ENCODE data around the gene OAT.

DNA sequence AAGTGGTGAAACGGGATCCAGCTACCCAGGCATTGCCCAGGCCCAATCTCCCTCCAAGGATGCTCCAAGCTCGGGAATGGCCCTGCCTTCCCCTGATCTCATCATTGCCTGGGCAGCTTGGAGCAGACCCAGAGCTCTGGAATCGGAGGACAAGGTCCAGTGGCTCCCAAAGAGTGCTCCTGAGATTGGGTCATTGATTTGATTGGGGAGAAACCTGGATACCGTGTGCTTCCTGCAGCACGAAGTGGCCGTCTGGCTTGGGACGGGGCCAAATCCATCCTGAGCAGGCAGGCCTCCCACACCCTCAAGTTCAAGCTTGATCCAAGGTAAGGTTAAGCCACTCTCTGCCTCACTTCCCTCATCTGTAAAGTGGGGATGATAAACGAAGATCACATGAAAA is 69.9 kb downstream of the OAT start:
- TF ChIP-seq YY1 (IDR thresholded peaks at IDR 0.05; ENCODE audit: low read depth) (no peak), SIN3A (IDR thresholded peaks at IDR 0.05; ENCODE audit: borderline replicate concordance, low read depth, low read length) (no peak), TCF12 (IDR thresholded peaks at IDR 0.05) (no peak), CTCF (IDR thresholded peaks at IDR 0.05) (no peak), RAD21 (IDR thresholded peaks at IDR 0.05; ENCODE audit: low read length) (no peak), TEAD4 (IDR thresholded peaks at IDR 0.05; ENCODE audit: borderline replicate concordance, insufficient read depth) (no peak), TAF1 (IDR thresholded peaks at IDR 0.05; ENCODE audit: borderline replicate concordance, low read depth, low read length) (no peak), MXI1 (IDR thresholded peaks at IDR 0.05; ENCODE audit: low read depth, low read length) (no peak), MAX (IDR thresholded peaks at IDR 0.05; ENCODE audit: low read depth) (no peak), RCOR1 (IDR thresholded peaks at IDR 0.05; ENCODE audit: low read length) (no peak), MEF2A (IDR thresholded peaks at IDR 0.05; ENCODE audit: borderline replicate concordance, low read depth) (no peak)
- TF ChIP-seq, protein P1, sequence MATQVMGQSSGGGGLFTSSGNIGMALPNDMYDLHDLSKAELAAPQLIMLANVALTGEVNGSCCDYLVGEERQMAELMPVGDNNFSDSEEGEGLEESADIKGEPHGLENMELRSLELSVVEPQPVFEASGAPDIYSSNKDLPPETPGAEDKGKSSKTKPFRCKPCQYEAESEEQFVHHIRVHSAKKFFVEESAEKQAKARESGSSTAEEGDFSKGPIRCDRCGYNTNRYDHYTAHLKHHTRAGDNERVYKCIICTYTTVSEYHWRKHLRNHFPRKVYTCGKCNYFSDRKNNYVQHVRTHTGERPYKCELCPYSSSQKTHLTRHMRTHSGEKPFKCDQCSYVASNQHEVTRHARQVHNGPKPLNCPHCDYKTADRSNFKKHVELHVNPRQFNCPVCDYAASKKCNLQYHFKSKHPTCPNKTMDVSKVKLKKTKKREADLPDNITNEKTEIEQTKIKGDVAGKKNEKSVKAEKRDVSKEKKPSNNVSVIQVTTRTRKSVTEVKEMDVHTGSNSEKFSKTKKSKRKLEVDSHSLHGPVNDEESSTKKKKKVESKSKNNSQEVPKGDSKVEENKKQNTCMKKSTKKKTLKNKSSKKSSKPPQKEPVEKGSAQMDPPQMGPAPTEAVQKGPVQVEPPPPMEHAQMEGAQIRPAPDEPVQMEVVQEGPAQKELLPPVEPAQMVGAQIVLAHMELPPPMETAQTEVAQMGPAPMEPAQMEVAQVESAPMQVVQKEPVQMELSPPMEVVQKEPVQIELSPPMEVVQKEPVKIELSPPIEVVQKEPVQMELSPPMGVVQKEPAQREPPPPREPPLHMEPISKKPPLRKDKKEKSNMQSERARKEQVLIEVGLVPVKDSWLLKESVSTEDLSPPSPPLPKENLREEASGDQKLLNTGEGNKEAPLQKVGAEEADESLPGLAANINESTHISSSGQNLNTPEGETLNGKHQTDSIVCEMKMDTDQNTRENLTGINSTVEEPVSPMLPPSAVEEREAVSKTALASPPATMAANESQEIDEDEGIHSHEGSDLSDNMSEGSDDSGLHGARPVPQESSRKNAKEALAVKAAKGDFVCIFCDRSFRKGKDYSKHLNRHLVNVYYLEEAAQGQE (IDR thresholded peaks at IDR 0.05; ENCODE audit: low read depth, low read length) = no peak

All from SK-N-SH (cell line).